Mesothelial cell of epicardium (in vitro differentiated cells): ENCODE results near the gene WDR33. TPM values are rescaled to one million over a fixed set of nuclear protein-coding genes. Genes with fewer than 3 reads are reported as not detected.
"Not testable (repeated sequence)": the region's sequence is repeated elsewhere in the genome, so short reads cannot be mapped to it uniquely, and the experiment has no call there.

ENCODE experiments used
- DNase-seq, 2 experiments: peaks; one replicate each; pipeline ENCODE4 v3.0.0; 2021; ENCODE audit warnings: low spot score in 2 of 2; ENCODE audit not compliant: unreplicated experiment in 2 of 2
- H3K27ac Mint-ChIP-seq: 2 replicates; pipeline ENCODE4 v1.8.0; 2021; ENCODE audit warnings: mixed read lengths
- H3K27me3 Mint-ChIP-seq: 2 replicates; pipeline ENCODE4 v1.8.0; 2021; ENCODE audit warnings: low read depth, mixed read lengths
- H3K36me3 Mint-ChIP-seq: 2 replicates; pipeline ENCODE4 v1.8.0; 2021; ENCODE audit warnings: mixed read lengths
- H3K4me1 Mint-ChIP-seq: 2 replicates; pipeline ENCODE4 v1.8.0; 2021; ENCODE audit warnings: mixed read lengths
- H3K4me3 Mint-ChIP-seq: 2 replicates; pipeline ENCODE4 v1.8.0; 2021; ENCODE audit warnings: mild to moderate bottlenecking, moderate library complexity, mixed read lengths
- H3K9me3 Mint-ChIP-seq: 2 replicates; pipeline ENCODE4 v1.8.0; 2021; ENCODE audit warnings: mixed read lengths
- CTCF ChIP-seq: fragments of 200-600 bp; sonication (generic); IDR thresholded peaks from one replicate; pipeline ENCODE4 v1.5.0; 2021; ENCODE audit warnings: antibody characterized with exemption; ENCODE audit not compliant: unreplicated experiment
- total RNA-seq: library from RNA; stranded (reverse); gene quantifications from 3 replicates; pipeline ENCODE4 v1.2.1, GENCODE V29; 2021

WDR33 gene
- total RNA-seq, 1 donor from 2014 or later: 61.4 TPM

DNA sequence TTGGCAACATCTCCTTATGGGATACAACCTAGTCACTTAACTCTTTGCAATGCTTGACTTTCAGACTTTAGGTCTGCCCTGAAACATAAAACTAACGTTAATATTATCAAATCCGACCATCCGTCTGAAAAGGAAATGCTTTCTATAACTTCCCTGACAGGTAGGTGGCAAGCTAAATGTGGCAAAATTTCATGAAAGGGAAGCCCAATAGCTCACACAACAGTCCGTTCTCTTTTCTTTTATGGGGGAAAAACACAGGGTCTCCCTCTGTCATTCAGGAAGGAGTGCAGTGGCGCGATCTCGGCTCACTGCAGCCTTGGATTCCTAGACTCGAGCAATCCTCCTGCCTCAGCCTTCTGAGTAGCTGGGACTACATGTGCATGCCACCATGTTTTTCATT is 56.8 kb downstream of the WDR33 start:
- H3K4me1 Mint-ChIP-seq: no peaks in the 10 kb centered on the region
- H3K9me3 Mint-ChIP-seq: no peaks in the 10 kb centered on the region

DNA sequence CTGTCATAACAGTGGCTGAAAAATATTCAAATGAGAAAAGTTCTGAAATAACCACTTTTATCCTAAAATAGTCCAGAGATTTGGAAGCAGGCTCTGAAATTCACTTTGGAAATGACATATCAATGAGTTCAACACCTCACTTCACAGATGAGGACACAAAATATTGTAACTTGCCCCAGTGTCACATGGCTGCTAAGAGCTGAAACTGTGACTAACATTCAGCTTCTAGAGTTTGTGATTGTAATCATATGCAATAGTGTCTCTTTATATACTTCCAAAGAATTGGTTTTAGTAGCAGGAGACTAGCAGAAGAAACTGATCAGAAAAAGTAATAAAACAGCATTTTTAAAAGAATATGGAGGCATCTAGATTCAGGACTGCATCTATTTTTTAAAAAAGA is 57.6 kb downstream of the WDR33 start:
- Mint-ChIP-seq H3K9me3 (no peaks in the 10 kb centered on the region), H3K4me1 (no peaks in the 10 kb centered on the region), H3K27me3 (no peaks in the 10 kb centered on the region), H3K27ac (no peak overlapping the region), H3K36me3 (peaks cover 16% of the 10 kb centered on the region), H3K4me3 (no peak overlapping the region)
- no peak for TF ChIP-seq CTCF
- no peak for DNase-seq

More for the DNA sequence above, 56.8 kb downstream of the WDR33 start:
- no peaks in the 10 kb centered on the region for H3K27me3 Mint-ChIP-seq
- H3K27ac Mint-ChIP-seq: no peak overlapping the region
- no peak overlapping the region for H3K4me3 Mint-ChIP-seq
- TF ChIP-seq CTCF: no peak
- DNase-seq: no peak
- peaks cover 14% of the 10 kb centered on the region for H3K36me3 Mint-ChIP-seq

DNA sequence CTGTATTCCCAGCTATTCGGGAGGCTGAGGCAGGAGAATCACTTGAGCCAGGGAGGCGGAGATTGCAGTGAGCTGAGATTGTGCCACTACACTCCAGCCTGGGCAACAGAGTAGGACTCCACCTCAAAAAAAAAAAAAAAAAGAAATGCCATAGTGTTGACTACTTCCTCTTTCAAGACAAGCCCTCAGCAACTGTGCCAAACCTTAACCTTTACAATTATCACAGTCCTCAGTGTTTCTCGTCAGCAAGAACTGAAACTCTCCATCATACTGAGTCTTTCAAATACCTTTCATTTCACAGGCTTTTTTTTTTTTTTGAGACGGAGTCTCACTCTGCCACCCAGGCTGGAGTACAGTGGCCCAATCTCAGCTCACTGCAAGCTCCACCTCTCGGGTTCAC is 61.4 kb downstream of the WDR33 start:
- peak overlapping the region; percentile 9 for H3K27ac Mint-ChIP-seq
- not testable (repeated sequence) for H3K9me3 Mint-ChIP-seq, H3K27me3 Mint-ChIP-seq, H3K4me1 Mint-ChIP-seq, DNase-seq, H3K4me3 Mint-ChIP-seq
- peaks cover 24% of the 10 kb centered on the region for H3K36me3 Mint-ChIP-seq

GRCh38 chr2:127747621-127748020 is 63.4 kb downstream of the WDR33 start:
- no peak overlapping the region for H3K27ac Mint-ChIP-seq
- DNase-seq: no peak
- no peaks in the 10 kb centered on the region for H3K9me3 Mint-ChIP-seq
- TF ChIP-seq CTCF: no peak
- no peaks in the 10 kb centered on the region for H3K27me3 Mint-ChIP-seq
- H3K36me3 Mint-ChIP-seq: peaks cover 24% of the 10 kb centered on the region
- no peaks in the 10 kb centered on the region for H3K4me1 Mint-ChIP-seq
- no peak overlapping the region for H3K4me3 Mint-ChIP-seq

DNA sequence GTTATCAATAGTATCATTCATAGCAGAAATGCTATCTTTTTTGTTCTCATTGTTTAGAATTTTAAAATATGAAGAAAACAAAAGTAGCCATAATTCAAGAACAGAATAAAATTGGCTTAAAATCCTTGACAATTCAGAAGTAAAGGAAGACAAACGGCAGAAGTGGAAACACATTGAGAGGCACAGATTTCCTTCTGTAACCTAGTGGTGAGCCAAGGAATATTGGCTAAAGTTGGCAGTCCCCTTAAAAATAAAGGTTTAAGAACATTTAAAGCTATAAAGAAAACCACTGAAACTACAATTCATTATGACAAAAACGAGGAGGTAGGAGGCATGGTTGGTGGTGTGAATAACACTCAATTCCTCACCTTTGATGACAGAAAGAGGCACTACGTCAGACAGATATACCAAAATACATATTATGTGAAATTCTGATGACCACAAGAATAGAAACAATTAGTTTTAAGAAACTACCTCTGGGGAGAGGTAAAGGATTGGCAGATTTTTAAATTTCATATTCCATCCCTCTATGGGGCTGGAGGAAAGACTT is 67.4 kb downstream of the WDR33 start:
- H3K27ac Mint-ChIP-seq: peak overlapping the region; percentile 5
- H3K27me3 Mint-ChIP-seq: no peaks in the 10 kb centered on the region
- H3K9me3 Mint-ChIP-seq: no peaks in the 10 kb centered on the region
- peaks cover 19% of the 10 kb centered on the region for H3K36me3 Mint-ChIP-seq
- no peak overlapping the region for H3K4me3 Mint-ChIP-seq
- H3K4me1 Mint-ChIP-seq: no peaks in the 10 kb centered on the region
- no peak for TF ChIP-seq CTCF
- DNase-seq: no peak

DNA sequence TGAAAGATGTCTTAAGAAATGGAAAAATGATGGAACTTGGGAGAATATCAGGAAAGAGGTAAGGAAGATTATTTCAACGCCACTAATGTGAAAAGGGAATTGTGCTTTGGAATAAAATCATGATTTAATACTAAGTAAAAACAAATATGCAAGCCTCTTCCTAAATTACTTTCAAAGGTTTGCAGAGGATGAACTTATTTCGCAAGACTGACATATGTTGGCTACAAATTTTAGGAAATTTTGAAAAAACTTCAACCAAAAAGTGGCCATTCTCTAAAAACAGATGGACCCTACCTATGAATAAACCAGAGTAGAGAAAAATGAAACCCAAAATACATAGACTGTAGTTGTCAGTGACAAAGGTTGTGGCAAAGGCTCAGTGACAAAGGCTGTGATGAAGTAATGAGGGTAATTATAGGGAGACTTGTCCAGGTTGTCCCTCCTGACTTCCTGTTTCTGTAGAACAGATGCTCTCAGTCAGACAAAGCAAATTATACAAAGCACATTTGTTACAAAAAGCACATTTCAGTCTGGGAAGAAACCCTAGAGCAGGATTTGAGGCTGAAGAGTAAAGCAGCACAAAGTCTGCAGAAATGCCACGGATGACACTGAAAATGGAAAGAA is 70.2 kb downstream of the WDR33 start:
- Mint-ChIP-seq H3K4me3 (no peak overlapping the region), H3K36me3 (peaks cover 15% of the 10 kb centered on the region), H3K27me3 (no peaks in the 10 kb centered on the region), H3K4me1 (no peaks in the 10 kb centered on the region), H3K27ac (no peak overlapping the region), H3K9me3 (no peaks in the 10 kb centered on the region)
- no peak for DNase-seq
- no peak for TF ChIP-seq CTCF
